Large intestine (tissue), 3 donors: Measurements from ENCODE around the gene ZNG1A. TPM values are rescaled to one million over a fixed set of nuclear protein-coding genes. Genes with fewer than 3 reads are reported as not detected.
"Not testable (repeated sequence)": the region's sequence is repeated elsewhere in the genome, so short reads cannot be mapped to it uniquely, and the experiment has no call there.

Source experiments
- DNase-seq, 2 donors: peaks; one replicate each; pipeline versions ENCODE4 v3.0.0 to v3.0.0-alpha.2; 2013
- H3K27ac ChIP-seq: one replicate; pipeline ENCODE4 v1.5.1; 2013; ENCODE audit warnings: low read length
- H3K27me3 ChIP-seq: 2 replicates; pipeline ENCODE4 v1.6.1; 2013; ENCODE audit warnings: low read length; ENCODE audit not compliant: control insufficient read depth, insufficient read depth
- H3K36me3 ChIP-seq: 2 replicates; pipeline ENCODE4 v1.6.1; 2013; ENCODE audit warnings: low read length; ENCODE audit not compliant: control insufficient read depth, insufficient read depth
- H3K4me1 ChIP-seq: one replicate; pipeline ENCODE4 v1.6.1; 2013; ENCODE audit warnings: low read length; ENCODE audit not compliant: control insufficient read depth, insufficient read depth
- H3K4me3 ChIP-seq: one replicate; pipeline ENCODE4 v1.5.1; 2013; ENCODE audit warnings: low read length
- H3K9me3 ChIP-seq: one replicate; pipeline ENCODE4 v1.6.1; 2013; ENCODE audit warnings: mild to moderate bottlenecking, low read depth, low read length, moderate library complexity; ENCODE audit not compliant: control insufficient read depth
- WGBS: methylation state at CpG from one replicate; pipeline ENCODE4 v1.1.5; 2013; ENCODE audit warnings: low lambda C conversion rate; ENCODE audit not compliant: insufficient coverage; 5-methylcytosine and 5-hydroxymethylcytosine counted together
- polyA plus RNA-seq: library from polyadenylated mRNA; unstranded; fragments of 120-200 nt; gene quantifications from one replicate; pipeline ENCODE4 v1.2.1, GENCODE V29; 2013

Gene ZNG1A
- polyA plus RNA-seq, 1 donor, result 50.7 TPM

GRCh38 chr9:217950-218349 is 39.1 kb upstream of the ZNG1A start:
- WGBS, result 100% methylated on average over 1 of the region's 2 CpGs
- peak overlapping the region; percentile 32 for H3K27ac ChIP-seq
- peak in 1 of 2 donors; percentile 45 for DNase-seq
- H3K4me3 ChIP-seq, result no peak overlapping the region
- peaks cover 7% of the 10 kb centered on the region for H3K4me1 ChIP-seq
- H3K9me3 ChIP-seq, result peaks cover 4% of the 10 kb centered on the region
- peaks cover 4% of the 10 kb centered on the region for H3K27me3 ChIP-seq
- H3K36me3 ChIP-seq, result no peaks in the 10 kb centered on the region

- 83% methylated on average over 1 of the region's 1 CpG for WGBS
- H3K27ac ChIP-seq, result peak overlapping the region; percentile 30
- peaks cover 4% of the 10 kb centered on the region for H3K9me3 ChIP-seq
- peak in 1 of 2 donors; percentile 34 for DNase-seq
- H3K4me1 ChIP-seq, result peaks cover 7% of the 10 kb centered on the region
- H3K36me3 ChIP-seq, result no peaks in the 10 kb centered on the region
- peaks cover 4% of the 10 kb centered on the region for H3K27me3 ChIP-seq
- no peak overlapping the region for H3K4me3 ChIP-seq
Observed at GRCh38 chr9:216866-217265, 38.0 kb upstream of the ZNG1A start.

GRCh38 chr9:215631-216155 is 36.8 kb upstream of the ZNG1A start:
- peaks cover 7% of the 10 kb centered on the region for H3K4me1 ChIP-seq
- H3K9me3 ChIP-seq, result peaks cover 4% of the 10 kb centered on the region
- H3K27me3 ChIP-seq, result peaks cover 4% of the 10 kb centered on the region
- no peaks in the 10 kb centered on the region for H3K36me3 ChIP-seq
- no peak for DNase-seq
- 56% methylated on average over 3 of the region's 6 CpGs for WGBS
- H3K27ac ChIP-seq, result peak overlapping the region; percentile 60
- peak overlapping the region; percentile 48 for H3K4me3 ChIP-seq

GRCh38 chr9:214648-215493 is 36.0 kb upstream of the ZNG1A start, which contains the start of gene DOCK8:
Gene DOCK8 (plus strand): TSS chr9:214865. CDS start chr9:214977, 112 bp downstream.
- peaks cover 7% of the 10 kb centered on the region for H3K4me1 ChIP-seq
- H3K4me3 ChIP-seq, result peak within 1 kb of the TSS; percentile 48
- H3K27me3 ChIP-seq, result peaks cover 4% of the 10 kb centered on the region
- H3K9me3 ChIP-seq, result peaks cover 4% of the 10 kb centered on the region
- no peaks in the 10 kb centered on the region for H3K36me3 ChIP-seq
- DNase-seq, result peak; percentile 51 to 82
- peak within 1 kb of the TSS; percentile 60 for H3K27ac ChIP-seq
- no CpG with 5 or more reads among the region's 103 CpGs for WGBS

GRCh38 chr9:214351-214647 is 35.4 kb upstream of the ZNG1A start:
- no CpG with 5 or more reads among the region's 14 CpGs for WGBS
- DNase-seq, result no peak
- Histone ChIP-seq H3K4me1 (peaks cover 7% of the 10 kb centered on the region), H3K36me3 (no peaks in the 10 kb centered on the region), H3K27me3 (peaks cover 4% of the 10 kb centered on the region), H3K9me3 (peaks cover 4% of the 10 kb centered on the region), H3K4me3 (peak overlapping the region; percentile 48), H3K27ac (no peak overlapping the region)

GRCh38 chr9:213901-214300 is 35.0 kb upstream of the ZNG1A start:
- H3K4me3 ChIP-seq, H3K27me3 ChIP-seq, H3K4me1 ChIP-seq, H3K9me3 ChIP-seq, H3K36me3 ChIP-seq, H3K27ac ChIP-seq: not testable (repeated sequence)
- peak in 1 of 2 donors; percentile 15 for DNase-seq
- 77% methylated on average over 6 of the region's 24 CpGs for WGBS

- Histone ChIP-seq H3K9me3 (peaks cover 4% of the 10 kb centered on the region), H3K27me3 (peaks cover 4% of the 10 kb centered on the region), H3K27ac (no peak overlapping the region), H3K36me3 (no peaks in the 10 kb centered on the region), H3K4me3 (no peak overlapping the region), H3K4me1 (peaks cover 4% of the 10 kb centered on the region)
- WGBS, result 100% methylated on average over 2 of the region's 3 CpGs
- no peak for DNase-seq
Observed at GRCh38 chr9:212297-212696, 33.4 kb upstream of the ZNG1A start.

DNA sequence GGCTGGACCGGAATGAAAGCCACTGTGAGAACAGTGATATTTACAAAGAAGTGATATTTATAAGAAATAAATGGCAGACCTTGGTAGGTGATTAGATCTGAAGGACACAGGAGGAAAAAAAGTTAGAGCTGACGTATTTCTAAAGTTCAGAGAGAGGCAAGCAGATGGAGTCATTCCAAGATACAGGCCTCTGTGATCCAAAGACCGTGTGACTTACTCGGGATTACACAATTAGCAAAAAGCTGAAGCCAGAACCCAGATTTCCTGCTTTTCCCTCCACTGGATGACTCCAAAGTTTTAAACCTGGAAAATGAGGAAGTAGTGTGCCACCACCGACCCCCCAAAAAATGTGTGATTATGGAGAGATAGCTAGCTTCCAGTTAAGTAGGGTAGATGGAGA is 32.7 kb upstream of the ZNG1A start:
- Histone ChIP-seq H3K4me3 (no peak overlapping the region), H3K4me1 (peaks cover 3% of the 10 kb centered on the region), H3K9me3 (peaks cover 4% of the 10 kb centered on the region), H3K27me3 (peaks cover 5% of the 10 kb centered on the region), H3K36me3 (no peaks in the 10 kb centered on the region), H3K27ac (no peak overlapping the region)
- no peak for DNase-seq
- 100% methylated on average over 1 of the region's 5 CpGs for WGBS

- Histone ChIP-seq H3K4me3 (no peak overlapping the region), H3K36me3 (no peaks in the 10 kb centered on the region), H3K9me3 (peaks cover 4% of the 10 kb centered on the region), H3K4me1 (no peaks in the 10 kb centered on the region), H3K27ac (no peak overlapping the region), H3K27me3 (peaks cover 5% of the 10 kb centered on the region)
- no peak for DNase-seq
- WGBS, result 100% methylated on average over 2 of the region's 7 CpGs
Observed at GRCh38 chr9:211036-211435, 32.2 kb upstream of the ZNG1A start.

DNA sequence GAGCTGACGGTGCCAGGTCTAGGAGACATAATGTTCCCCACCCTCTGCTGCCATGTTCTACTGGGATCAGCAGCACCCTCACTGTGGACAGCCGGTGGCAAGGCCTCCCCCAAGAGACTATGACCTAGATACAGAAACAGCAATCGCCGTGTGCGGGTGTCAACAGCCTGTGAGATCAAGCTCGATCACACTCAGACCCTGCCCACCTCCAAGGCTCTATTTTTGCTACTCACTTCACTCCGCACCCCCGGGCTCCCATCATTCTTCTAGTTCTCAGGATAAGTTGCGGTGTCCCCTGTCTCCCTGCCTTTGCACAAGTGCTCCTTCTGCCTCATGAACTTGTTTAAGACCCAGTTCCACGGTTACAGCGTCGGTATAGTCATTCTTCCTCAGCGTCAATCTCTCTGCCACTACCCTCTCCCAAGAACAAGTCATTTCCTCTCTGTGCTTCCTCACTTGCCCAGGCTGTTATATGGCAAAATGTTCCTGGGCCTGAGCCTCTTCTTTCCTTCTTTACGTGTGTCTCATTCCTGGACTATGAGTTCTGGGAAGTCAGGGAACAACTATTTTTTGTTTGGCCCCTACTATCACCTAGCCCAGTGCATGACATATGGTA is 30.4 kb upstream of the ZNG1A start:
- Histone ChIP-seq H3K4me1 (no peaks in the 10 kb centered on the region), H3K4me3 (no peak overlapping the region), H3K27ac (no peak overlapping the region), H3K9me3 (peaks cover 4% of the 10 kb centered on the region), H3K27me3 (peaks cover 2% of the 10 kb centered on the region), H3K36me3 (no peaks in the 10 kb centered on the region)
- no CpG with 5 or more reads among the region's 14 CpGs for WGBS
- no peak for DNase-seq
